GM12873 (cell line): ENCODE results near the gene TLNRD1.

Source experiments
- CTCF ChIP-seq: IDR thresholded peaks from 2 replicates; pipeline ENCODE4 v1.5.1; 2012; ENCODE audit warnings: low read depth, mild to moderate bottlenecking, moderate library complexity, low read length, control low read depth; ENCODE audit not compliant: insufficient read depth; ENCODE audit errors: missing control alignments

Gene TLNRD1

GRCh38 chr15:80998251-80998650 lies 2.5 kb upstream of the TLNRD1 start:
- no peak for TF ChIP-seq CTCF

- no peak for TF ChIP-seq CTCF
These were observed 1.1 kb upstream of the TLNRD1 start for GRCh38 chr15:80999623-81000036.

- no peak for TF ChIP-seq CTCF
These were observed 539 bp upstream of the TLNRD1 start for GRCh38 chr15:81000144-81000623.

- TF ChIP-seq CTCF: no peak
These were observed 657 bp downstream of the TLNRD1 start for GRCh38 chr15:81001152-81002008.

- no peak for TF ChIP-seq CTCF
These were observed 1.2 kb downstream of the TLNRD1 start for GRCh38 chr15:81002009-81002330.

- no peak for TF ChIP-seq CTCF
These were observed 1.8 kb downstream of the TLNRD1 start for GRCh38 chr15:81002331-81003096.

GRCh38 chr15:81003097-81003350 lies 2.3 kb downstream of the TLNRD1 start:
- no peak for TF ChIP-seq CTCF
